ENCODE results near the gene NPTXR.
A peak's percentile ranks its signal among the peaks of the same experiment; 100 is the strongest.
"Not testable (repeated sequence)": the region's sequence is repeated elsewhere in the genome, so short reads cannot be mapped to it uniquely, and the experiment has no call there.

NPTXR gene

DNA sequence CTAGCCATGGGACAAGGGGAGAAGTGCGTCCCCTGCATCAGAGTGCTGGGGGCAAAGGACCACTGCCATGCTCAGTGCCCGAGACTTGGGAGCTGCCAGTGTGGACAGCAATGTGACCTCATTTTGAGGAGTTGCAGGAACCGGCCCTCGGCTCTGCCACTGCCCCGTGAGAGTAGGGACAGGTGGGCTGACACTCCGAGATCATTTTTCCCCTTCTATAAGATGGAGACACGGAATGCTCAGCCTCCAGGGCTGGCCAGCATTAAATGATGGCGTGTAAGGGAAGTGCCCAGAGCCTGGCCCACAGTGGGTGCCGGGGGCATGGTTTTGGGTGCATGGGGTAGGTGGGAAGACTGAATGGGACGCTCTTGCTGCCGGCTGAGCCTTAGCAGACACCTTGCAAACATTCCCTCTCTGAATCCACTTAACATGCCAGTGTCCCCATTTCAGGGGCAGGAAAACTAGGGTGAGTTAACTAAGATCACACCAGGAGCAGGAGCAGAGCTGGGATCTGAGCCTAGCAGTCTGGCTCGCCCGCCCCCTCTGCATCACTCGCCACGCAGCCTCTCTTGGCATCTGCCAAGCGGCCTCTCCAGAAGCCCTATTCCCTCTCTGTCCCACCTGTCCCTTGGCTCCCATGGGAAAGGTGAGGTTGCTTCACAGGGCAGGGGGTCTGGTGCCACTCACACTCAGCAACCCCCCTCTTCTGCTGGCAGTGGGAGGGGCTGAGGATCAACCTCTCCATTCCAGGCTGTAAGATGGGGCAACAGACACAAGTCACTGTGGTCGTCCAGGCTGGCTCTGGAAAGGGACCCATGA is 13.6 kb downstream of the NPTXR start:
- no peak for DNase-seq

DNA sequence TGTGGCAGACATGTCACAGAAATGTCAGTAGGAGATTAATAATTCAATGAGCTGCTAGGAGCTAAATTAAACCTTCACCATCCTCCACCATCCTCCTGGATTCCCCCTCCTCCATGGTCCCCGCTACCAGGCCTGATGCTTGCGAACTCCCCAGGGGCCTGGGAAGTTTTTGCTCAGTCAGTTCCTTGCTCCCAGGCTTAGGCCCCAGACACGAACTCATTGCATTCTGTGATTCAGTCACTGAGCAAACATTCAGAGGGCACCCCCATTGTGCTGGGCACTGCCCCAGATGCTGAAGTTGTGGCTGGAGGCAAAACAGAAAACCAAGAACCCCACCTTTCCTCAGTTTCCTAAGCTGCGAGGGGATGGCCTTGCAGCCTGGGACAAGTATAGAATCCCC is 14.3 kb downstream of the NPTXR start:
- DNase-seq: no peak

DNA sequence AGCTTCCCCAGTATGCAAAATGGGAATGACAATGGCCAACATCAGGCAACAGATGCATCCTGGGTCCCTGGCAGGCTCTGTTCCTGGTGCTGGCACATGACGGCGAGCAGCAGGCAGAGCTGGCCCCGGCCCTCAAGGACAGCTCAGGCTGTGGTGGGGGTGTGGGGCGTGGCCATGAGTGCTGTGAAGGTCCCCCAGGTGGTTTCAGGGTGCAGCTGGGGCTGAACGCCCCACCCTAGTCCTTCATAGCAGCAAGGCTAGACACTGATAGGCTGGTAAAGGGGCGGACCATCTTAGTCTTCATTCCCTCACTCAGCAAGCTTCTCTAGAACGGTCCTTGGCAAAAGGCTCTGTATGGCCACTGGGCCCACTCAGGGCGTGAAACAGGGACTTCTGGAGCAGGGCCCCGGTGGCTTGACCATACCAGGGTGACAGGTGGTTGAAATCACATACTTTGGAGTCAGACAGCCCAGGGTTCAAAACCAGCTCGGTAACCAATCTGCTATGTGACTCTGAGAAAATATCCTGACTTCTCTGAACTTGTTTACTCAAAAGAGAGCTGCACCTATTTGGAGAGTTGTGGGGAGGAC is 15.1 kb downstream of the NPTXR start:
- DNase-seq: no peak

DNA sequence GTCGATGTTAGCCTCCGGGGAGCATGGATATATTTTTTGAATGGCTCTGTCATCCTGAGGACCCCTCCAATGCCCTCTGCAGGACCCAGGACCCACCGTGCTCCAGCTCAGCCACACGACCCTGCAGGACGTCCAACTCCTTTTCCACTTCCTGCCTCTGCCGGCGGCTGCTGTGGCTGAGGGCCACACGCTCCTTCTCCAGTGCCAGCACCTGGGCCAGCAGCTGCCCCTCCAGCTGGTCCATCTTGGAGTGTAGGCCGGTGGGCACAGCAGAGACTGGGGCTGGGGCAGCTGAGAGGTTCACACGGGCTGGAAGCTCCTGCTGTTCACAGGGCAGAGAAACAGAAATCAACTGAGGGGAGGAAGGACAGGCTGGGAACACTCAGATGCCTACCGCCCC is 15.6 kb downstream of the NPTXR start:
- no peak for DNase-seq

DNA sequence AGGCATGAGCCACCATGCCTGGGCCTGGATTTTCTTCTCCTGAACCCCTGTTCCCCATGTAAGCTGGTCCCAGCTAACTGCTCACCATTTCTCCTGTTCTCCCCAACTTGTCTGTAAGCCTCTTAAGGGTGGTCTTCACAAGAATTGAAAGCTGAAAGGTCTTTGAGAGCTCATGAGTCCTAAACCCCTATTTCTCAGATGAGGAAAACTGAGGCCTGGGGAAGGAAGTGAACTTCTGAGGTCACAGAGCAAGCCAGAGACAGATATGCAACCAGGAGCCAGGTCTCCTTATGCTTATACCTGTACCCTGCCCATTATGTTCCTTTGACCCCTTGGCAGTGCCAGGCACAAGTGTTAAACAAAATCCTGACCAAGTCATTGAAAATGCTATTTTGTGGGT is 16.3 kb downstream of the NPTXR start:
- no peak for DNase-seq

DNA sequence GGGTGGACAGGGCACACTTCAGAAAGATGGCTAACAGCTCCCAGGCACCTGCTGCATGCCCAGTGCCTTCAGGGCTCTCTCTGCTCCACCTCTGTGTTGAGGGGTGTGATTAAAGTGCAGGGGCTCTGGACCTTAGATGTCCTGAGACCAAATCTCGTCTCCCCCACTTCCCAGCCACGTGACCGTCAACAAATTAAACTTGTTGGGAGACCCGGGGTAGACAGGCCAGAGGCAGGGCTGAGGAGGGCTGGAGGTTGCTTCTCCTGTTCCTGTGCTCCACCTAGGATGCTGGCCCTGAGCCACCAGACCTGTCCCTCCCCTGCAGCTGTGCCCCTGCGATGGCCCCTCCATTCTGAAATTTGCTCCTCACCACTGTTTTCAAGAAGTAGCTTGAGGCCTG is 17.0 kb downstream of the NPTXR start:
- DNase-seq: no peak

DNA sequence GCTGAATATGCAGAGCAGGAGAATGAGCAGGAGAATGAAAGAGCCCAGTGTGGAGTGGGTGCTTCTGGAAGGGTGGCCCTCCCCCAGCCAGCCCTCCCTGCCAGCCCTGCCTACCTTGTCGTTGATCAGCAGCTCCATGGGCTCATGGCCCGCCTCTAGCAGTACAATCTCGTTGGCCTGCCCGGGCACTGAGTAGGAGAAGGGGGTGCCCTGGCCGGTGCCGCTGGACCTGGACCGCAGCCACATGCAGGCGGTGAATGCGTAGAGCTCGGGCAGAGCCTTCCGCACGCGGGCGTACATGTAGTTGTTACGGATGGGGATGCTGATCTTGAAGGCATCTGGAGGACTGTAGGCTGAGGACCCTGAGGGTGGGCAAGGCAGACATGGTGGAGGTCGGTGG is 17.4 kb downstream of the NPTXR start:
- DNase-seq: no peak

DNA sequence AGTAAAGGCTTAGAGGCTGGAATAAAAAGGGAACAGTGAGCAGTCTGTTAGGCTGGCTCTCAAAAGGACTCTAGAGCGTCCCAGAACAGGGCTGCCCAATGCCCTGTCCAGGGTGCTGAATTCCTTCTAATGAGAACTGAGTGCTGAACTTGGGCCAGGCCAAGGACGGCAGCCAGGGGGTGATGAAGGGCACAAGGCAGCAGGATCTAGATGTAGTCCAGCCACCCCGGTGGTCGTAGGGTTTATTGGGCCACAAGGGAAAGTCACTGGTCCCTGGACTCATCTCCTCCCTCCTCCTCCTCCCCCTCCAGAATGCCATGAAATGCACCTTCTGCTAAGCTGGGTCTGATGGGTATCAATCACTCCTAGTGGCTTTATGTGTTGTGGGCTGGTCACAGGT is 19.2 kb downstream of the NPTXR start:
- DNase-seq: no peak

DNA sequence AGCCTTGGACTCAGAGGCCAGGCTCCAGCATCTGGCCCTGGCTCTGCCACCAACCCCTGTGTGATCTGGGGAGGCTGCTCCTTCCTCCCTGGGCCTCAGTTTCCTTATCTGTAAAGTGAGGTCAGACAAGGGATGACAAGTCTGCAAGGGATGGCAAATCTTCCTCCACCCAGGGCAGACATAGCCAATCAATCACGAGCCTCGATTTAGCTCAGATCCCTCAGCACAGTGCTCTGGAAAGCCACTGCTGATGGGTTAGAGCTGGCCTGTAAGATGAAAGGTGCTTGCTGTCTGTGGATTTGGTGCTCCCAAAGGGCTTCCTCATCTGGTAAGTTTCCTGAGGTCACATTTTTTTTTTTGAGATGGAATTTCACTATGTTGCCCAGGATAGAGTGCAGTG is 20.2 kb downstream of the NPTXR start:
- DNase-seq: no peak

DNA sequence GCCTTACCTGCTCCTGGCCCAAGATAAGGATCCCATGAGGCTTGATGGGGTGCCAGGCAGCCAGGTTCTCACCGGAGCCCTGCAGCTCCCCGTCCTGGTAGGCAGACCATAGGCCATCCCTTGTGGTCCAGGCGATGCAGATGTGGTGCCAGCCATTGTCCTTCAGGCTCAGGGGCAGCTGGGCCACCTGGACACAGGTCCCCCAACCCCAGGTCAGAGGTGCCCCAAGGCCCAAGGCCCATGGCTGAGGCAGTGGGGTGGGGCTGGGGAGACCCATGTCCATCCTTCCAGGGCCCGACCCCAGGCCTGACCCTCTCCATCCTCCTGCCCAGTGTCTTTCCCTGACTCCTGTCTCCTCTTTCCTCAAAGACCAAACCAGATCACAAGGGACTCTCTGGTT is 20.8 kb downstream of the NPTXR start:
- no peak for DNase-seq

DNA sequence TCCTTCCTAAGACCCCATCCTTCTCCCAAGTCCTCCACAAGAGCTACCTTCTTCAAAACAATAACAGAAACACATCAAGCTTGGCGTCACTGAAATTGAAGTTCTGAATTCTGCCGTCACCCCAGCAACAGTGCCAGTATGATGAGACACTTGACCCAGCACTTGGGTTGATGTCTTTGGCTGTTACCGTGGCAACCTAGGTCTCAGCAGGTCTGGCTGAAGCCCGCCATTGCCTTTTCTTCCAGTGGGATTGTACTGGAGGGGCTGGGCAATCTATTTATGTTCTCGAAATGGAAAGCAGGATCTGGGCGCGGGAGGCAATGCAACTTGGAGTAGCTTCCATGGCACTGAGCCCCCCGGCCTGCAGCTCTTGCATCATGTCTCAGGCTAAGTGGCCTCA is 23.8 kb downstream of the NPTXR start:
- no peak for DNase-seq

DNA sequence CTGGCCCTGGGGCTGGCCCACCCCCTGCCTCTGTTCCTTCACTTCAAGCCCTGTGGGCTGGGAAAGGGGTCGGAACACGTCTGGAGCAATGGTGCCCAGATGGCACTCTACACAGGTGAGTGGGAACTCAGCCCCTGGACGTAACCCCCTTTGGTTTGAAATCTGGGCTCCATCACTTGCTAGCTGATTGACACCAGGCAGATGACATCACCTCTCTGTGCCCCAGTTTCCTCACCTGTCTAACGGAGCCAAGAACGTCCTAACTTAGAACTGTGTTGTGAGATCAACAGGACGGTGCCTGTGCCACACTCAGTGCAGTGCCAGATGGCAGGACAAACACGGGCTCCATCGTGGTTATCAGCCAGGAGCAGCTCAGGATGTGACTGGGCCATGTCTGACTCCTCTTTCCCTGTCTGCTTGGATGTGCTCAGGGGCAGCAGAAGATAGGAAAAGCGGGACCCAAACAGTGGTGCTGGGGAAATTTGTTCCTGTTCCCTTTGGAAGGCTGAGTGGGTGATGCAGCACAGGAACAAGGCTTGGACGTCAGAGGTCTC is 24.4 kb downstream of the NPTXR start:
- no peak for DNase-seq

DNA sequence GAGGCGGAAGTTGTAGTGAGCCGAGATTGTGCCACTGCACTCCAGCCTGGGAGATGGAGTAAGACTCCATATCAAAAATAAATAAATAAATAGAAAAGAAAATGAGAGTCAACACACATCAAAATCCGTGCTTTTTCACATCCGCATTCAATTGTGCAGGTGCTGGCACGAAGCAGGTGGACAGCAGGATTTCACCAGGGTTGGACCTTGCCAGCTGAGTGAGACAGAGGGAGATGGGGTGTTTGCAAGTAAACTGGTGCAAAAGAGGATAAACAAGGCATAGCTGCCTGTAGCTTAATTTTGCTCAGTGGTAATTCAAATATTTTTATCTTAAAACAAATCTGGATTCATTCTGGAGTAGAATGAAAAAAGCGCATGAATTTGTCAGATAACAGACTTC is 26.6 kb downstream of the NPTXR start:
- DNase-seq: no peak

DNA sequence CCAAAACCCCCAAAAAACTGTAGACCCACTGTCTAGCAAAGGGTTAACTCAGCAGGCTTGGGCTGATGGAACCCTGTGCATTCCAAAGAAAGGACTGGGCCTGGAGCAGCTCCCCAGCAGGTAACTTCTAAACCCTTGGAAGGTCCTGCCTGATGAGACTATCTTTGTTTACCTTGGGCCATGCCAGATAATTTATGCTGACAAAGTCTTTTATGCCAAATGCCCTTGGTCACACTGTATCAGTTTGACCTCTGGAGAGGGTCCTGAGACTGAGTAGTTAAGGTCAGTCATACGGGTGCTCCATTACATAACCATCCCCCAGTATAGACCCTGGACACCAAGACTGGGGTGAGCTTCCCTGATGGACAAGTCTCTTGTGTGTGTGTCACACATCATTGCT is 28.0 kb downstream of the NPTXR start:
- no peak for DNase-seq

DNA sequence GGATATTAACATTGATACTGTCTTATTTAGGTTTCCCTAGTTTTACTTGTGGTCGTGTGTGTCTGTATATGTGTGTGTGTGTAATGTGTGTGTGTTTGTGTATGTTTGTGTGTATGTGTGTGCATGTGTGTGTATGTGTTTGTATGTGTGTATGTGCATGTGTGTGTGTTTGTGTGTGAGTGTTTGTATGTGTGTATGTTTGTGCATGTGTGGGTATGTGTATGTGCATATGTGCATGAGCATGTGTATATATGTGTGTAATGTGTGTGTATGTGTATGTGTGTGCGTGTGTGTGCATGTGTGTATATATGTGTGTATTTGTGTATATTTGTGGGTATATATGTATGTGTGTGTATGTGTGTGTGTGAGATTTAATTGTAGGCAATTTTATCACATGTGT is 32.6 kb downstream of the NPTXR start:
- no peak for DNase-seq

DNA sequence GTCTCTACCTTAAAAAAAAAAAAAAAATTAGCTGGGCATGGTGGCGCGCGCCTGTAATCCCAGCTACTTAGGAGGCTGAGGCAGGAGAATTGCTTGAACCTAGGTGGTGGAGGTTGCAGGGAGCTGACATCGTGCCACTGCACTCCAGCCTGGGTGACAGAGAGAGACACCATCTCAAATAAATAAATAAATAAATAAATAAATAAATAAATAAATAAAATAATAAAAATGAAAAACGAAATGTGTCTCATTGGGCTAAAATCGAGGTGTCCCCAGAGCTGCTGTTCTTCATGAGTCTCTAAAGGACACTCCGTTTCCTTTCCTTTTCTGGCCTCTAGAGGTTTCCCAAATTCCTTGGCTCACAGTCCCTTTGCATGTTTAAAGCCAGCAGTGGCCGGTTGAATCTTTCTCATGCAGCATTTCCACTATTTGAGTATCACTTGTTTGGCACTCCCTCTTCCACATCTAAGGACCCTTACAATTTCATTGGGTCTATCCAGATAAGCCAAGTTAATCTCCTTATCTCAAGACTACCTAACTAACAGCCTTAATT is 38.7 kb downstream of the NPTXR start:
- DNase-seq: not testable (repeated sequence)

DNA sequence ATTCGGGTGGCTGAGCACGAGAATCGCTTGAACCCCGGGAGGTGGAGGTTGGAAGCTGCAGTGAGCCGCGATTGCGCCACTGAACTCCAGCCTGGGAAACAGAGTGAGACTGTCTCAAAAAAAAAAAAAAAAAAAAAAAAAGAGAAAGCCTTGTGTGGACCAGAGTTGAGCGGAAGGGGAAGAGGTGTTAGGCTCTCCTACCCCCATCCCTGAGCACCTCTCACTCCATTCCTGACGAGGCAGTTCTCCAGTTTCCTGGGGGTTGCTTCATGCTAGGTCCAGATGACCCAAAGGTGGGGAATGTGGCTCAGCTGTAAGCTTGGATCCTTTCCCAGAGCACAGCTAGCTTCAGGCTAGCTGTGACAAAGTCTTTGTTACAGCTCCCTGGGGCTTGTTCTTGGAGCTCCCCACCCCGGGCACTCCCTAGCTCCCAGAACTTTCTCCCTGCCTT is 41.1 kb downstream of the NPTXR start:
- no peak for DNase-seq

DNA sequence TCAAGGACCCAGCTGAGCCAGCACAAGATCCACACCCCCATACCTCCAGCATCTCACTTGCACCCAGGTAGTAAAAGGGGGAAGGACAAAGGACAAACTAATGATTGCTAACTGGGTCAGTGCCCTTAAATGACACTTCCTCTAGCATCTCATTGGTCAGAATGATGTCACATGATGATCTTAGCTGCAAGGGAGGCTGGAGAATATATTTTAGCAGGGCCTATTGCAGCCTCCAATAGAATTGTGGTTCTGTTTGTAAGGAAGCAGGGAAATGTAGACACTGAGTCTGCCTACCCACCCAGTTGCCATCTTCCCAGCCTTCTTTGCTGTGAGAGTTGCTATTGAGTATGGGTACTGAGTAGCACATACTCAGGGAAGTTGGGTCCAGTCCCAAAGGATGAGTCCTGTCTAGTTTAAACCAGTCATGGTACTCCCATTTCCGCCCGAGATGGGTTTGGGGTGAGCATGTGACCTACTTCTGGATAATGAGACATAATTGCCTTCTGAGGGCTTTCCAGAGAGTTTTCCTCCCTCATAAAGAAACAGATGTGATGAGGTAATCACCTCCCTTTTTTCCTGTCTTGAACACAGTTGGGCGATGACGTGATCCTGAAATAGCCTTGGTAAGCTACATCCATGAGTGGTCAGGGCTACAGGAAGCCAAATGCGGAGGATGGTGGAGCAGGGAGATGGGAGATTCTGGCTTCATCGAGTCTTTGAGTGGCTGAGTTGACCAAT is 44.4 kb downstream of the NPTXR start:
- no peak for DNase-seq

DNA sequence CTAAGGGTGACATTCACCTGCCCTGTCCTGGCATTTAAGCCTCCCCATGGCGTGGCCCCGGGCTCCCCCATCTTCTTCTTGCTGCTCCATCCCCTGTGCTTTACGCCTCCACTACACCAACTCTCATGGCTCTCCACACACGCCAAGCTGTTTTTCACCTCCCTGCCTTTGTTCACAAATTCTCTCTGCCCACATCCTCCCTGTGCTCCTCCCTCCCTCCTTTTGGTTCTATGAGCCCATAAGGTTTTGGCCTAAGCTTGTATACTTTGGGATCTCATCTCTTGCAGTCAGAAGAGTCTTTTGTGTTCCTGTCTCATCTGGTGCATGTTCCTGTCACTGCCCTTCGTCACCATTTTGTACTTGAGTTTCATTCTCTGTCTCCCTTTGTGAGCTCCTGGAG is 45.3 kb downstream of the NPTXR start:
- no peak for DNase-seq

DNA sequence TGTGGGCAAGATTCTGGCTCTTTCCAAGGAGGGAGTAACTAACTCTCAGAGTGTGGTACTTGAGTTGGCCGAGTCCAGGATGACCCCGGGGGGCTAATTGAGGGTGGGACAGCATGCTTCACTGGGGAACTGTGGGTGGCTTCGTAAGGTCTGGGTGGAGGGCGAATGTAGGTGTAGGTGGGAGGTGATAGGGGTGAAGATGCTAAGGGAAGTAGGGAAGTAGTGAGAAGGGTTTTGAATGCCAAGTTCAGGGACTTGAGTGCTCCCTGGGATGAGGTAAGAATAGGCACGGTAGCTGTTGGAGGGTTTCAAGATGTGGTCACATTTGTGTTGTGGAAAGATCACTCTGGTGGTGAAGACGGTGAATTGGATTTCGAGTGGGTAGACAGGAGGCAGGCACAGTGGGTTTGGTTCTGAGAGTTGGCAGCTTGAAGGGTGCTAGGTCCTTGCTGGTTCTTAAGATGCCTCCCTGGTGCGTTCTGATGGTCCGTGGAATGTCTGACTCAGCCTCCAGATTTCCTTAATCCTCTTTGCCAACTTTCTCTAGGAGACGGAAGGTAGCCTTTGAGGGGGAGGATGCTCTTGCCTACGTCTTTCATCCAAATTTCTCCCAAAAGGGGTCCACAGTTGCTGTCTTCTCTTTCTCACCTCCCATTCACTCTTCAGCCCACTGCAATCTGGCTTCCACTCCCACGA is 47.4 kb downstream of the NPTXR start:
- no peak for DNase-seq

DNA sequence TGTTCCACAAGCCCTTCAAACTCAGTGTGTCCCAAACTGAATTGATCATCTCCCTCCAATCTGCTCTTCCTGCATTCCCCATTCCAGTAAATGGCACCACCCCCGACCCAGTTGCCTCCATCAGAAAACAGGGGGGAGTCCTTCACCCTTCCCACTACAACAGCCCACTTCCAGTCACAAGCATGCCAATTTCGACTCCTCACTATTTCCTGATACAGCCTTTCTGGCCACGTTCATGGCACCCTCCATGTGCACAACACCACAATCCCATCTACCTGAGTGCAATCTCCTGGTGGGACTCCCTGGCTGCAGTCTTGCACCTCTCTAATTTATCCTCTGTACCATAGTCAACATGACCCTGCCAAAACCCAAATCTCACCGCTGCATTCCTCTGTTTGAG is 48.3 kb downstream of the NPTXR start:
- no peak for DNase-seq

DNA sequence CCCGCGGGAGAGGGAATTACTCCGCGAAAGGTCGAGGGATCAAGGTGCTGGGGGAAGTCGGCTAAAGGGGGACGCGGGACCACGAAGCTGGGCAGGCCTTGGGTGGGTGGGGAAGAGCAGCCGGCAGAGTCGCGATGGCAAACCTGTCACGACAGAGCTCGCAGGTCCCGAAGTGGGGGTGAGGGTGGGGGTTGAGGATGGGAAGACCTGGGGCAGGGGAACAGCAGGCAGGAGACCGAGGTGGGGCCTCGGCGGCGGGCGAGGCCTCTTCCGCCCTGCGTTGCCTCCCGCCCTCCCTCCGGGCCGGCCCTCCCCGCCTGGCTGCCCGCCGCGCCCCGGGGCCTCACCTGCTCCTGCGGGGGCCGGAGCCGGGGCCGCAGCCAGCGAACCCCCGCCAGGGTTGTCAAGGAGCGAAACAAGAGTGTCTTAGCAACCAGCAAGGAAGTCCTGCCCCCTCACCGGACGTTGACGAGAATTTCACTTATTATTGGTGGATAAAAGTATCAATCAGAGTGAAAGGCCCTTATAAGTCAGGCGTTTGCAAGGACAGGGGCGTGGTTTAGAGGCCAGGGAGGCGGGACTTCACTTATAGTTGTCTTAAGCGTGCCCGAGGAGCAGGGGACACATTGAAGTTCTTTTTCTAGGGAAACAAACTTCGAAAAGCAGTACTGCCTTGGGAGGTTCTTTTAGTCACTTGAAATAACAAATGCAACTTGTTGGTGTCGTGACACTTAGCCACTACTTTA is 49.9 kb downstream of the NPTXR start, which contains the start of gene DNAL4:
TSS of gene DNAL4 (minus strand) at position 423 of the 746 bp plus-strand sequence. CDS start 11,412 bp downstream, outside the sequence.
- DNase-seq: peak; percentile 91

Data from GF-D8 (cell line).